Mesenchymal stem cell (in vitro differentiated cells and primary cell): ENCODE measurements around the gene SHROOM1.

Experiments
- DNase-seq: peaks from one replicate; pipeline ENCODE4 v3.0.0-alpha.2; 2013
- H2AFZ ChIP-seq: one replicate; pipeline ENCODE4 v1.6.1; 2013; ENCODE audit warnings: low read depth, mild to moderate bottlenecking, control low read depth, inconsistent platforms, low read length, moderate library complexity
- H2AK5ac ChIP-seq: 2 replicates; pipeline ENCODE4 v1.6.1; 2013; ENCODE audit warnings: low read length, moderate library complexity, mild to moderate bottlenecking, inconsistent platforms; ENCODE audit not compliant: severe bottlenecking
- H2BK120ac ChIP-seq: one replicate; pipeline ENCODE4 v1.6.1; 2013; ENCODE audit warnings: low read depth, mild to moderate bottlenecking, inconsistent platforms, low read length, moderate library complexity
- H2BK12ac ChIP-seq, 2 experiments: one replicate each; pipeline ENCODE4 v1.6.1; 2013; ENCODE audit warnings: inconsistent platforms in 2 of 2, low read length in 2 of 2, mild to moderate bottlenecking in 2 of 2, moderate library complexity in 2 of 2, control low read depth in 1 of 2
- H2BK15ac ChIP-seq: one replicate; pipeline ENCODE4 v1.6.1; 2013; ENCODE audit warnings: mild to moderate bottlenecking, low read depth, inconsistent platforms; ENCODE audit not compliant: poor library complexity, severe bottlenecking
- H2BK5ac ChIP-seq: 2 replicates; pipeline ENCODE4 v1.6.1; 2013; ENCODE audit warnings: low read depth, mild to moderate bottlenecking, low read length, control low read depth, inconsistent platforms; ENCODE audit not compliant: poor library complexity, severe bottlenecking
- H3K14ac ChIP-seq, 2 experiments: one replicate each; pipeline ENCODE4 v1.6.1; 2013; ENCODE audit warnings: inconsistent platforms in 2 of 2, low read length in 2 of 2, control low read depth in 1 of 2, mild to moderate bottlenecking in 1 of 2, moderate library complexity in 1 of 2
- H3K18ac ChIP-seq, 2 experiments: one replicate each; pipeline ENCODE4 v1.6.1; 2013; ENCODE audit warnings: inconsistent platforms in 2 of 2, low read length in 2 of 2, control low read depth in 1 of 2, low read depth in 1 of 2, mild to moderate bottlenecking in 1 of 2
- H3K23ac ChIP-seq, 2 experiments: one replicate each; pipeline ENCODE4 v1.6.1; 2013; ENCODE audit warnings: inconsistent platforms in 2 of 2, low read length in 2 of 2, mild to moderate bottlenecking in 2 of 2, moderate library complexity in 2 of 2, control low read depth in 1 of 2
- H3K27ac ChIP-seq: 2 replicates; pipeline ENCODE4 v1.5.1; 2013; ENCODE audit warnings: mild to moderate bottlenecking, moderate library complexity, low read length, control low read depth, inconsistent platforms; ENCODE audit not compliant: poor library complexity, severe bottlenecking
- H3K27me3 ChIP-seq, 2 experiments: 2 replicates each; pipeline versions ENCODE4 v1.6.1 to v1.7.0; 2013; ENCODE audit warnings: low read length in 2 of 2, mild to moderate bottlenecking in 2 of 2, moderate library complexity in 2 of 2, control low read depth in 1 of 2, inconsistent platforms in 1 of 2; ENCODE audit not compliant: control insufficient read depth in 1 of 2, insufficient read depth in 1 of 2
- H3K36me3 ChIP-seq, 2 experiments: 2 replicates each; pipeline versions ENCODE4 v1.6.1 to v1.7.0; 2013; ENCODE audit warnings: low read length in 2 of 2, control low read depth in 1 of 2, inconsistent platforms in 1 of 2, low read depth in 1 of 2, mild to moderate bottlenecking in 1 of 2; ENCODE audit not compliant: insufficient read depth in 2 of 2, control insufficient read depth in 1 of 2
- H3K4ac ChIP-seq, 2 experiments: one replicate each; pipeline ENCODE4 v1.6.1; 2013; ENCODE audit warnings: inconsistent platforms in 2 of 2, low read length in 2 of 2, mild to moderate bottlenecking in 2 of 2, moderate library complexity in 2 of 2, control low read depth in 1 of 2, low read depth in 1 of 2
- H3K4me1 ChIP-seq: 2 replicates; pipeline ENCODE4 v1.6.1; 2013; ENCODE audit warnings: low read depth, low read length, control low read depth; ENCODE audit not compliant: control insufficient read depth, insufficient read depth
- H3K4me2 ChIP-seq: 2 replicates; pipeline ENCODE4 v1.6.1; 2013; ENCODE audit warnings: low read length, mild to moderate bottlenecking, inconsistent platforms; ENCODE audit not compliant: poor library complexity, severe bottlenecking
- H3K4me3 ChIP-seq, 2 experiments: 2 replicates each; pipeline versions ENCODE4 v1.5.1 to v1.7.0; 2013; ENCODE audit warnings: low read length in 2 of 2, mild to moderate bottlenecking in 2 of 2, control low read depth in 1 of 2, low read depth in 1 of 2; ENCODE audit not compliant: insufficient read depth in 1 of 2
- H3K79me1 ChIP-seq: replicated peaks from 2 replicates; pipeline ENCODE4 v1.6.1; 2013; ENCODE audit warnings: mild to moderate bottlenecking, control low read depth, low read length, inconsistent platforms; ENCODE audit not compliant: poor library complexity, severe bottlenecking
- H3K9ac ChIP-seq: 2 replicates; pipeline ENCODE4 v1.7.0; 2013; ENCODE audit warnings: mild to moderate bottlenecking, low read length, moderate library complexity
- H3K9me3 ChIP-seq: 2 replicates; pipeline ENCODE4 v1.7.0; 2013; ENCODE audit warnings: mild to moderate bottlenecking, low read length; ENCODE audit not compliant: control insufficient read depth
- H4K8ac ChIP-seq: one replicate; pipeline ENCODE4 v1.6.1; 2013; ENCODE audit warnings: inconsistent platforms, mild to moderate bottlenecking, low read length, moderate library complexity
- H4K91ac ChIP-seq: one replicate; pipeline ENCODE4 v1.6.1; 2013; ENCODE audit warnings: mild to moderate bottlenecking, low read length, inconsistent platforms
- WGBS: methylation state at CpG from one replicate; pipeline ENCODE4 v1.1.7; 2013; ENCODE audit warnings: mixed read lengths; 5-methylcytosine and 5-hydroxymethylcytosine counted together

SHROOM1 gene

GRCh38 chr5:132799392-132799791 lies 31.1 kb downstream of the SHROOM1 start:
- H3K14ac ChIP-seq: no peak overlapping the region
- no peak overlapping the region for H3K18ac ChIP-seq
- no peak overlapping the region for H3K4me2 ChIP-seq
- no peak overlapping the region for H2BK5ac ChIP-seq
- peaks cover 20 to 22% of the 10 kb centered on the region in 2 experiments for H3K27me3 ChIP-seq
- H3K4me1 ChIP-seq: no peaks in the 10 kb centered on the region
- no peaks in the 10 kb centered on the region for H3K9me3 ChIP-seq
- H2AK5ac ChIP-seq: no peak overlapping the region
- no peak overlapping the region for H3K27ac ChIP-seq
- H2AFZ ChIP-seq: no peak overlapping the region
- no peak overlapping the region for H3K4ac ChIP-seq
- no peak overlapping the region for H3K23ac ChIP-seq
- no peak overlapping the region for H2BK120ac ChIP-seq
- no peak for DNase-seq
- no peak overlapping the region for H3K4me3 ChIP-seq
- H4K91ac ChIP-seq: no peak overlapping the region
- H2BK12ac ChIP-seq: no peak overlapping the region
- no peak overlapping the region for H2BK15ac ChIP-seq
- no peaks in the 10 kb centered on the region for H3K36me3 ChIP-seq
- no peaks in the 10 kb centered on the region for H3K79me1 ChIP-seq
- no peak overlapping the region for H4K8ac ChIP-seq
- 80% methylated on average over 2 of the region's 2 CpGs for WGBS
- H3K9ac ChIP-seq: no peak overlapping the region

- Histone ChIP-seq H3K27ac (no peak overlapping the region), H3K4me3 (no peak overlapping the region), H2BK5ac (no peak overlapping the region), H3K36me3 (no peaks in the 10 kb centered on the region), H3K4me2 (no peak overlapping the region), H4K91ac (no peak overlapping the region), H3K14ac (no peak overlapping the region), H2AK5ac (no peak overlapping the region), H2BK15ac (no peak overlapping the region), H3K79me1 (no peaks in the 10 kb centered on the region), H3K9ac (no peak overlapping the region), H2BK120ac (no peak overlapping the region), H3K23ac (no peak overlapping the region), H3K27me3 (peaks cover 21 to 26% of the 10 kb centered on the region in 2 experiments), H3K9me3 (no peaks in the 10 kb centered on the region), H3K4ac (no peak overlapping the region), H2AFZ (no peak overlapping the region), H3K4me1 (no peaks in the 10 kb centered on the region), H2BK12ac (no peak overlapping the region), H4K8ac (no peak overlapping the region), H3K18ac (peak overlapping the region in 1 of 2 experiments; percentile 2)
- no peak for DNase-seq
- WGBS: 89% methylated on average over 2 of the region's 2 CpGs
Measured at GRCh38 chr5:132797651-132798050, 32.8 kb downstream of the SHROOM1 start.

- H3K27ac ChIP-seq: no peak overlapping the region
- no peak overlapping the region for H3K9ac ChIP-seq
Measured at GRCh38 chr5:132791026-132791425, 39.4 kb downstream of the SHROOM1 start.

DNA sequence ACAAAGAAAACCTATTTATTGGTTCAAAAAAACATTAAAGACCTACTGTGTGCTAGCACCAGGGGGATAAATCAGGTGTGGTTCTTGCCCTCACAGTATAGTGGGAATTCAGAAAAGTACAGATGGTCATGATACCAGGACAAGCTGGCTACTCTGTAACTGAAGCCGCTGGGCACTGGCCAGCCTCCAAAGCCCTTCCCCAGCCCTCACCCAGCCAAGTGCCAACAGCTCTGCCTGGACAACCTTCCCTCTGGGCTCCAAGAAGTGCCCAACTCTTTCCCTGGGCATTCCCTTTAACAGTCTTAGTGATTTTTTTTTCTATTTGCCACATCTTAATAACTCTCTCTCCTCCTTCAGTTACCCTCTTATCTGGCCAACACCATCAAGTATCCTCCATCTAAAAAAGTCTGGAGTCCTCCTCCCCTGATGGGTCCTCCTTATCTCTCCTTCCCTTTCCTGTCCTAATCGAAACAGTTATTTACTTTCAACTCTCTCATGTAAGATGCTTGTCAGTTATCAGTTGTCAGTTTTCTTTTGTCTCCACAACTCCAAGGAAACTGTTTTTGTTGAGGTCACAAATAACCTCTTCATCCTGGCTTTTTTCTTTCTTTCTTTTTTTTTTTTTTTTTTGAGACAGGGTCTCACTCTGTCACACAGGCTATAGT lies 40.1 kb downstream of the SHROOM1 start:
- Histone ChIP-seq H3K18ac (no peak overlapping the region), H3K9ac (no peak overlapping the region), H3K4ac (no peak overlapping the region), H2BK12ac (no peak overlapping the region), H2BK15ac (no peak overlapping the region), H3K4me1 (no peaks in the 10 kb centered on the region), H2AK5ac (no peak overlapping the region), H3K4me3 (no peak overlapping the region), H3K79me1 (no peaks in the 10 kb centered on the region), H3K27ac (no peak overlapping the region), H2BK5ac (no peak overlapping the region), H3K14ac (no peak overlapping the region), H3K23ac (no peak overlapping the region), H2AFZ (no peak overlapping the region), H4K91ac (no peak overlapping the region), H3K4me2 (no peak overlapping the region), H3K27me3 (peaks cover 12 to 36% of the 10 kb centered on the region in 2 experiments), H4K8ac (no peak overlapping the region), H3K36me3 (no peaks in the 10 kb centered on the region), H3K9me3 (no peaks in the 10 kb centered on the region), H2BK120ac (no peak overlapping the region)
- no peak for DNase-seq
- 67% methylated on average over 2 of the region's 2 CpGs for WGBS

More at GRCh38 chr5:132791026-132791425, 39.4 kb downstream of the SHROOM1 start:
- Histone ChIP-seq H2BK12ac (no peak overlapping the region), H3K4me1 (no peaks in the 10 kb centered on the region), H3K27me3 (peaks cover 12 to 36% of the 10 kb centered on the region in 2 experiments), H2BK120ac (no peak overlapping the region), H3K4me2 (no peak overlapping the region), H3K9me3 (no peaks in the 10 kb centered on the region), H4K91ac (no peak overlapping the region), H3K79me1 (no peaks in the 10 kb centered on the region), H2BK5ac (no peak overlapping the region), H2AFZ (no peak overlapping the region), H4K8ac (no peak overlapping the region), H3K4ac (no peak overlapping the region), H3K23ac (no peak overlapping the region), H3K14ac (no peak overlapping the region), H3K4me3 (no peak overlapping the region), H3K18ac (no peak overlapping the region), H2AK5ac (no peak overlapping the region), H2BK15ac (no peak overlapping the region), H3K36me3 (no peaks in the 10 kb centered on the region)
- WGBS: 100% methylated on average over 3 of the region's 3 CpGs
- DNase-seq: no peak
